ENCODE data around the gene NFIA.

NFIA gene

GRCh38 chr1:61130338-61131000, 48.1 kb downstream of the NFIA start:
- DNase-seq (ENCODE audit: low spot score) = no peak

- no peak for DNase-seq (ENCODE audit: low spot score)
Observed at GRCh38 chr1:61131248-61131647, 48.9 kb downstream of the NFIA start.

GRCh38 chr1:61131716-61132115, 49.4 kb downstream of the NFIA start:
- no peak for DNase-seq (ENCODE audit: low spot score)

- DNase-seq (ENCODE audit: low spot score) = no peak
Observed at GRCh38 chr1:61132176-61132638, 49.8 kb downstream of the NFIA start.

- DNase-seq (ENCODE audit: low spot score) = no peak
Observed at GRCh38 chr1:61132645-61133334, 50.4 kb downstream of the NFIA start.

- DNase-seq (ENCODE audit: low spot score) = no peak
Observed at GRCh38 chr1:61133335-61134019, 51.1 kb downstream of the NFIA start.

GRCh38 chr1:61135291-61135690, 52.9 kb downstream of the NFIA start:
- DNase-seq (ENCODE audit: low spot score) = no peak

GRCh38 chr1:61138305-61138704, 55.9 kb downstream of the NFIA start:
- no peak for DNase-seq (ENCODE audit: low spot score)

GRCh38 chr1:61138921-61139774, 56.8 kb downstream of the NFIA start:
- no peak for DNase-seq (ENCODE audit: low spot score)

GRCh38 chr1:61139775-61140549, 57.6 kb downstream of the NFIA start:
- no peak for DNase-seq (ENCODE audit: low spot score)

GRCh38 chr1:61140778-61141177, 58.4 kb downstream of the NFIA start:
- DNase-seq (ENCODE audit: low spot score) = no peak

- no peak for DNase-seq (ENCODE audit: low spot score)
Observed at GRCh38 chr1:61141288-61142042, 59.1 kb downstream of the NFIA start.

- no peak for DNase-seq (ENCODE audit: low spot score)
Observed at GRCh38 chr1:61142043-61142440, 59.7 kb downstream of the NFIA start.

- DNase-seq (ENCODE audit: low spot score) = no peak
Observed at GRCh38 chr1:61142726-61143500, 60.6 kb downstream of the NFIA start.

- no peak for DNase-seq (ENCODE audit: low spot score)
Observed at GRCh38 chr1:61143821-61144424, 61.6 kb downstream of the NFIA start.

- DNase-seq (ENCODE audit: low spot score) = no peak
Observed at GRCh38 chr1:61149010-61149860, 66.9 kb downstream of the NFIA start.

GRCh38 chr1:61151565-61151964, 69.2 kb downstream of the NFIA start:
- DNase-seq (ENCODE audit: low spot score) = no peak

- no peak for DNase-seq (ENCODE audit: low spot score)
Observed at GRCh38 chr1:61152066-61152465, 69.7 kb downstream of the NFIA start.
